OCI-LY1 (cell line): Measurements from ENCODE around the gene GFOD1.
A peak's percentile ranks its signal among the peaks of the same experiment; 100 is the strongest.

Experiments used
- H2AFZ ChIP-seq: fragments of 200-600 bp; sonication (generic), shearing (Covaris generic); 2 replicates; pipeline ENCODE4 v1.6.0; 2014; ENCODE audit warnings: antibody characterized with exemption, mild to moderate bottlenecking, low read length
- H3F3A ChIP-seq: fragments of 200-600 bp; sonication (generic), shearing (Covaris generic); 2 replicates; pipeline ENCODE4 v1.6.0; 2014; ENCODE audit warnings: mild to moderate bottlenecking, antibody characterized with exemption, low read length, moderate library complexity; ENCODE audit not compliant: insufficient read depth
- H3K27ac ChIP-seq: fragments of 200-600 bp; sonication (generic); 2 replicates; pipeline ENCODE4 v1.5.1; 2014; ENCODE audit warnings: low read length, mixed run types, mild to moderate bottlenecking, low read depth; ENCODE audit not compliant: poor library complexity, severe bottlenecking
- H3K27me3 ChIP-seq: fragments of 200-600 bp; sonication (generic); 2 replicates; pipeline ENCODE4 v1.6.0; 2014; ENCODE audit warnings: antibody characterized with exemption, mild to moderate bottlenecking, low read length, moderate library complexity; ENCODE audit not compliant: insufficient read depth
- H3K36me3 ChIP-seq: fragments of 200-600 bp; sonication (generic); 2 replicates; pipeline ENCODE4 v1.6.1; 2014; ENCODE audit warnings: mild to moderate bottlenecking, antibody characterized with exemption, low read length, moderate library complexity, mixed read lengths; ENCODE audit not compliant: insufficient read depth
- H3K4me1 ChIP-seq: fragments of 200-600 bp; sonication (generic); 2 replicates; pipeline ENCODE4 v1.5.1; 2014; ENCODE audit warnings: mild to moderate bottlenecking, low read length, moderate library complexity; ENCODE audit not compliant: insufficient read depth, severe bottlenecking
- H3K4me2 ChIP-seq: fragments of 200-600 bp; sonication (generic), shearing (Covaris generic); 2 replicates; pipeline ENCODE4 v1.6.1; 2014; ENCODE audit warnings: low read length
- H3K4me3 ChIP-seq: fragments of 200-600 bp; sonication (generic); 2 replicates; pipeline ENCODE4 v1.5.1; 2014; ENCODE audit warnings: low read length, low read depth, mild to moderate bottlenecking, mixed read lengths; ENCODE audit not compliant: poor library complexity, severe bottlenecking
- H3K79me2 ChIP-seq: fragments of 200-600 bp; shearing (Covaris generic); 2 replicates; pipeline ENCODE4 v1.6.1; 2016; ENCODE audit warnings: mixed run types, low read length, mixed read lengths; ENCODE audit not compliant: insufficient read depth
- H3K9ac ChIP-seq: fragments of 200-600 bp; sonication (generic), shearing (Covaris generic); 2 replicates; pipeline ENCODE4 v1.6.1; 2014; ENCODE audit warnings: mild to moderate bottlenecking, low read length, mixed read lengths
- H3K9me2 ChIP-seq: fragments of 200-600 bp; sonication (generic), shearing (Covaris generic); 2 replicates; pipeline ENCODE4 v1.6.1; 2014; ENCODE audit warnings: low read depth, mild to moderate bottlenecking, low read length, mixed read lengths
- H3K9me3 ChIP-seq: fragments of 200-600 bp; shearing (Covaris generic); 2 replicates; pipeline ENCODE4 v1.6.1; 2014; ENCODE audit warnings: low read length, mixed read lengths
- H4K20me1 ChIP-seq: fragments of 200-600 bp; sonication (generic), shearing (Covaris generic); 2 replicates; pipeline ENCODE4 v1.6.0; 2016; ENCODE audit warnings: mild to moderate bottlenecking, low read length; ENCODE audit not compliant: insufficient read depth
- CTCF ChIP-seq: fragments of 200-600 bp; sonication (generic), shearing (Covaris generic); IDR thresholded peaks from 2 replicates; pipeline ENCODE4 v1.5.1; 2017; ENCODE audit warnings: mild to moderate bottlenecking, antibody characterized with exemption, low read length, moderate library complexity, mixed read lengths
- EZH2 ChIP-seq: fragments of 200-600 bp; sonication (generic), shearing (Covaris generic); IDR thresholded peaks from 2 replicates; pipeline ENCODE4 v1.8.0; 2017; ENCODE audit warnings: borderline replicate concordance, mixed run types, mild to moderate bottlenecking, antibody characterized with exemption, low read length, moderate library complexity, mixed read lengths

Gene GFOD1

DNA sequence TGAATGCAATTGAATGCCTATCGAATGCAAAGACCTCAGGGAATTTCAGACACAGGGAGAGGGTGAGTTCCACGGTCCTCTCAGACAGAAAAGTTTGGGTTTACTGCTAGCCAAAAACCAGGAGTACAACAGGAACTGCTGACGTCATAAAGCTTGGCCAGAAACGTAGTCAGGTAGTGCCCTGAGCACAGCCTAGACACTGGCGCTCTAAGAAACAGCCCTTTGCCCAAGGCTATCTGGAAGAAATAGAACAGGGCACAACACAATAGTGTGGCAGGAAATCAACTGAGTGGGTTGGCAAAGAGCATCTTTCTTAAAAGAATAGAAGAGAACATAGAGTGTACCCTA, 58.0 kb downstream of the GFOD1 start:
- 0 out of 2 replicates have a peak, but pooled peaks cover 5% of the 10 kb centered on the region for H3F3A ChIP-seq
- H3K79me2 ChIP-seq, result peaks cover 8% of the 10 kb centered on the region
- peaks cover 89% of the 10 kb centered on the region for H3K4me1 ChIP-seq
- H4K20me1 ChIP-seq, result no peaks in the 10 kb centered on the region
- H3K27me3 ChIP-seq, result no peaks in the 10 kb centered on the region
- H3K4me3 ChIP-seq, result peak overlapping the region; percentile 24
- peak overlapping the region; percentile 34 for H3K9ac ChIP-seq
- H3K4me2 ChIP-seq, result peak overlapping the region; percentile 64
- no peak overlapping the region for H2AFZ ChIP-seq
- TF ChIP-seq EZH2 (no peak), CTCF (0 out of 2 replicates have a peak, but pooled peaks have one; percentile 0)
- H3K9me3 ChIP-seq, result no peaks in the 10 kb centered on the region
- peak overlapping the region; percentile 93 for H3K27ac ChIP-seq
- H3K36me3 ChIP-seq, result peaks cover 6% of the 10 kb centered on the region; the same call in 1 of the 2 replicates
- H3K9me2 ChIP-seq, result no peaks in the 10 kb centered on the region

GRCh38 chr6:13428583-13429405, 58.6 kb downstream of the GFOD1 start:
- peak overlapping the region; percentile 64 for H3K4me2 ChIP-seq
- H3K9ac ChIP-seq, result peak overlapping the region; percentile 34
- no peak overlapping the region for H2AFZ ChIP-seq
- peak overlapping the region; percentile 24 for H3K4me3 ChIP-seq
- no peaks in the 10 kb centered on the region for H3K9me3 ChIP-seq
- H3K27ac ChIP-seq, result peak overlapping the region; percentile 93
- 0 out of 2 replicates have a peak, but pooled peaks cover 5% of the 10 kb centered on the region for H3F3A ChIP-seq
- H3K79me2 ChIP-seq, result peaks cover 8% of the 10 kb centered on the region
- no peaks in the 10 kb centered on the region for H3K27me3 ChIP-seq
- H3K4me1 ChIP-seq, result peaks cover 83% of the 10 kb centered on the region
- peaks cover 6% of the 10 kb centered on the region; the same call in 1 of the 2 replicates for H3K36me3 ChIP-seq
- TF ChIP-seq EZH2 (no peak), CTCF (peak; percentile 60; the same call in 1 of the 2 replicates)
- no peaks in the 10 kb centered on the region for H4K20me1 ChIP-seq
- no peaks in the 10 kb centered on the region for H3K9me2 ChIP-seq

- H3K4me2 ChIP-seq, result peak overlapping the region; percentile 64
These were observed 59.4 kb downstream of the GFOD1 start for GRCh38 chr6:13427801-13428582.

More at GRCh38 chr6:13427801-13428582, 59.4 kb downstream of the GFOD1 start:
- H3K4me1 ChIP-seq, result peaks cover 75% of the 10 kb centered on the region
- no peaks in the 10 kb centered on the region for H4K20me1 ChIP-seq
- no peak overlapping the region for H2AFZ ChIP-seq
- H3K27me3 ChIP-seq, result no peaks in the 10 kb centered on the region
- TF ChIP-seq CTCF (peak; percentile 42), EZH2 (no peak)
- H3K9me3 ChIP-seq, result no peaks in the 10 kb centered on the region
- peak overlapping the region; percentile 34 for H3K9ac ChIP-seq
- H3F3A ChIP-seq, result 0 out of 2 replicates have a peak, but pooled peaks cover 5% of the 10 kb centered on the region
- peak overlapping the region; percentile 24 for H3K4me3 ChIP-seq
- peaks cover 8% of the 10 kb centered on the region for H3K79me2 ChIP-seq
- peaks cover 6% of the 10 kb centered on the region; the same call in 1 of the 2 replicates for H3K36me3 ChIP-seq
- peak overlapping the region; percentile 93 for H3K27ac ChIP-seq
- no peaks in the 10 kb centered on the region for H3K9me2 ChIP-seq
